NCI-H2227 (cell line): Measurements from ENCODE around the gene PGS1.
A peak's percentile ranks its signal among the peaks of the same experiment; 100 is the strongest.
"Not testable (repeated sequence)": the region's sequence is repeated elsewhere in the genome, so short reads cannot be mapped to it uniquely, and the experiment has no call there.

Source experiments
- DNase-seq: peaks from one replicate; lab custom pipeline; 2025; ENCODE audit not compliant: unreplicated experiment; lab: John Stamatoyannopoulos, UW

The PGS1 gene, protein sequence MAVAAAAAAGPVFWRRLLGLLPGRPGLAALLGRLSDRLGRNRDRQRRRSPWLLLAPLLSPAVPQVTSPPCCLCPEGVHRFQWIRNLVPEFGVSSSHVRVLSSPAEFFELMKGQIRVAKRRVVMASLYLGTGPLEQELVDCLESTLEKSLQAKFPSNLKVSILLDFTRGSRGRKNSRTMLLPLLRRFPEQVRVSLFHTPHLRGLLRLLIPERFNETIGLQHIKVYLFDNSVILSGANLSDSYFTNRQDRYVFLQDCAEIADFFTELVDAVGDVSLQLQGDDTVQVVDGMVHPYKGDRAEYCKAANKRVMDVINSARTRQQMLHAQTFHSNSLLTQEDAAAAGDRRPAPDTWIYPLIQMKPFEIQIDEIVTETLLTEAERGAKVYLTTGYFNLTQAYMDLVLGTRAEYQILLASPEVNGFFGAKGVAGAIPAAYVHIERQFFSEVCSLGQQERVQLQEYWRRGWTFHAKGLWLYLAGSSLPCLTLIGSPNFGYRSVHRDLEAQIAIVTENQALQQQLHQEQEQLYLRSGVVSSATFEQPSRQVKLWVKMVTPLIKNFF

DNA sequence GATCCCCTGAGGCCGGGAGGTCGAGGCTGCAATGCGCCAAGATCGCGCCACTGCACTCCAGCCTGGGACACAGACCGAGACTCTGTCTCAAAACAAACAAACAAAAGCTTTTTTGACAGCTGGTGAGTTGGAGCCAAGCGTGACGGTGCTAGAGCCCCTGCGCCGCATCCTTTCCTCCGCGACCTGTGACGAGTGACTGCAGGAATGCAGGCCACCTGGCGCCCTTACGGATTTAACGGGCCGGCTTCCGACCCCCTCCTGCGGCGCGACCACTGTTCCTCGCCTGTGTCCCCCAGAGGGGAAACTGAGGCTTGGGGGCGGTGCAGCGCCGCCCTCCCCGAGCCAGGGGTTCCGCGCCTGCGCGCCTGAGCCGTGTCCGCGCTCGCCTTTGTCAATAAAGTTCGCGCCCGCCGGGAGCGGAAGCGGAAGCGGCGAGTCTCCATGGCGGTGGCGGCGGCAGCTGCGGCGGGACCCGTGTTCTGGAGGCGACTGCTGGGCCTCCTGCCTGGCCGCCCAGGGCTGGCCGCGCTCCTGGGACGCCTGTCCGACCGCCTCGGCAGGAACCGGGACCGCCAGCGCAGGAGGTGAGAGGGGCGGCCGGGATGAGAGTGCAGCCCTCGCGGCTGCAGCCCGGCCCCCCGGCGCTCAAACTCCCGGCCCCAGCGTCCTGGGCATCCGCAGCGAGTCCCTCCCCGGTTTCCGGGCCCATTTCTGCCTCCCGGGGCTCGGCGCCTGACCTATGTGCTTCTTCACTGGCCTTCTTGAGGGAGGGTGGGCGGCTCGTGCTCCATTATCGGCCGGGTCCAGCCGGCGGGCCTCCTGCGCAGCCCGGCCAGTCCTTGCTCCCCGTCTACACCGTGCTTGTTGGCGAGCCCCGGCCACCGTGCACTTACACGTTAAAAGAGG lies at the start of gene PGS1:
PGS1 (plus strand) TSS at position 425 of the 906 bp plus-strand sequence; CDS start at position 442, 17 bp downstream.
- DNase-seq = peak; percentile 88

DNA sequence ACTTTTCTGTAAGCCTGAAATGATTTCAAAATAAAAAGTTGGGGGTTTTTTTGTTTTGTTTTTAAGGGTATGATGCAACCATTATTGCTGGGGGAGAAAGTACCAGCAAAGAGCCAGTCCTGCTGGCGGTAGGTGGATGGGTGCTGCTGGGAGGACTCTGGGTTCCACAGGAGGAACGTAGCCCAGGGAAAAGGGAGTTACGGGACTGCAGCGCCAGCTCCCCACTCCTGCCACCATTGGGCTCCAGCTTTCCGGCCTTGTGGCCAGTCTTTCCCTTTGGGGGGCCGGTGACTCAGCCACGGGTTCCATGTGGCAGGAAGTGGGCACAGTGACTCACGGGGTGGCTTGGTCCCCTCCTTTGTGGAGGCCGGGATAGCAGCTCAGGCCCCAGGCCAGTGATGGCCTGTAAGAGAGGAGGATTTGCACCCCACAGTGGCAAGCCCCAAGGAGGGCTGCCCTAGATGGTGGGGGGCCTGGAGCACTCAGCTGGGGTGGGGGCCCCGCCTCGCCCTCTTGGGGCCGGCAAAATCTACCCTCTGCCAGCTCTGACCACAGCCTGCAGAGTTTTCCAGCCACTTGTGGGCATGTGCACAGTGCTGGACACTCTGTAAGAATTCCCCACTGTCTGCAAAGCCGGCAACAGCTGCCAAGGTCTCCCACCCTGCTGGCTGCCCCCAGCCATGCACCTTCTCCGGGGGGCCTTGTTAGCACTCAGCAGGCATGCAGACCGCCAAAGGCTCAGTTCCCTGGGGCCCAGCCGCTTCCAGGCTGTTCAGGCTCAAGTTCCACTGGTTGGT lies 49.0 kb upstream of the PGS1 start:
- no peak for DNase-seq

DNA sequence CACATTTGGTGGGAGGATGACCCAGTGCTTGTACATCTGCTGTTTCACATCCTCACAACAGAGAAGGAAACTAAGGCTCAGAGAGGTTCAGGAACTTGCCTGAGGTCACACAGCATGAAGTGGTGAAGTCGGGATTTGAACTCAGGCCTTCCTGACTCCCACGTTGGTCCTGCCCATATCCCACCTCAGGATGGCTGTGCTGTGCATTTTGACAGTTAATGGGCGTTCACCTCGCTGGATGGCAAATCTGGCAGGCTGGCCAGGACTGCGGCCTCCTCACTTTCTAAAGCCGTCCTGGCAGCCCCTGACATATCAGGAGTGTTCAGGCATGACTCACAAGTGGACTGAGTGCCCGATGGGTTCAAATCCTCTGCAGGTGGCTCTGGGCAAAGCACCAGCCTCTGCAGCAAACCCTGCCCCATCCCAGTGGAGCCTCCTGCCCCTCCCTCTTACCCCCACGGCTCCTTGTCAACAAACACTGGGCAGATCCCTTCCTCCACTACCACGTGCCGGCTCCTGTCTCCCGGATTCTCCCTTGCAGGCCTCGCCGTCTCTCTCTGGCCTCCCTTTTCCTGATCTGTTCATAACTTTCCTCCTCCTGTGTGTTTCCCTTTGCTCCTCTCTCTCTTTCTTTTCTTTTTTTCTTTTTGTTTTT lies 47.8 kb upstream of the PGS1 start:
- DNase-seq = no peak

DNA sequence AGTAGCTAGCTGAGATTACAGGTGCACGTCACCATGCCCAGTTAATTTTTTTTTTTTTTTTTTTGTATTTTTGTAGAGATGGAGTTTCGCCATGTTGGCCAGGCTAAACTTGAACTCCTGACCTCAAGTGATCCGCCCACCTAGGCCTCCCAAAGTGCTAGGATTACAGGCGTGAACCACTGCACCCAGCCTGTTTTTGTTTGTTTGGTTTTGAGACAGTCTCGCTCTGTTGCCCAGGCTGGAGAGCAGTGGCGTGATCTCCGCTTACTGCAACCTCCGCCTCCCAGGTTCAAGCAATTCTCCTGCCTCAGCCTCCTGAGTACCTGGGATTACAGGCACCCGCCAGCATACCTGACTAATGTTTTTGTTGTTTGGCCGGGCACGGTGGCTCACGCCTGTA lies 47.1 kb upstream of the PGS1 start:
- DNase-seq = not testable (repeated sequence)

DNA sequence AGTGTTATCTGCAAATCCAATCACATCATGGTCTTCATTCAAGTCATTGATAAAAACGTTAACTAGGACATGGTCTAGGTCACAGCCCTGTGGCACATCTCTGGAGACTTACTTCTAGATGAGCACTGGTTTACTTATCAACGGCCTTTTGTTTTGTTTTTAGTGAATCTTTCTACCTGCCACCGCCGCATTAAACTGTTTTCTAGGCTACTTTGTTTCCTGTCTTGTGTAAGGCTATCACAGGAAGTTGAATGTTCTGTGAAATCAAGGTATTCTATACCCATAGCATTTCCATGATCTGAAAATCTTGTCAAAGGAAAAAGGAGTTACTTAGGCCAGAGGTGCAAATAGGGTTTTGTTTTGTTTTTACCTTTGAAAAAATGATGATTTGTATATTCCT lies 45.5 kb upstream of the PGS1 start:
- DNase-seq = no peak

DNA sequence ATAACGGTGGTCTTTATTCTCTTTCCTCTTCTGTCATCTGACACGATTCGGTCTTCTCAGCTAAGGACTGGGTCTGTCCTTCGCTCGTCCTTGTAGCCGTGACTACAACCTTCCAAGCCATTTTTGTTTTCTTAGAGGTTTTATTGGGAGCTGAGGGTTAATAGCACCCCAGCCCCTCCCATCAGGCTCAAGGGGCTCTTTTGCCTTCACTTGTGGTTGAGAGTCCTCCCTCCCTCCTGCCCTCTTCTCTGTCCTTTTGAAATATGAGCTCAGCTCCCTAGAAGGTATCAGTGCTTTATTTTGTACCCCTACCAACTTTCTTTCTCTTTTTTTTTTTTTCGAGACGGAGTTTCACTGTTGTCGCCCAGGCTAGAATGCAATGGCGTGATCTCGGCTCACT lies 43.2 kb upstream of the PGS1 start:
- no peak for DNase-seq

DNA sequence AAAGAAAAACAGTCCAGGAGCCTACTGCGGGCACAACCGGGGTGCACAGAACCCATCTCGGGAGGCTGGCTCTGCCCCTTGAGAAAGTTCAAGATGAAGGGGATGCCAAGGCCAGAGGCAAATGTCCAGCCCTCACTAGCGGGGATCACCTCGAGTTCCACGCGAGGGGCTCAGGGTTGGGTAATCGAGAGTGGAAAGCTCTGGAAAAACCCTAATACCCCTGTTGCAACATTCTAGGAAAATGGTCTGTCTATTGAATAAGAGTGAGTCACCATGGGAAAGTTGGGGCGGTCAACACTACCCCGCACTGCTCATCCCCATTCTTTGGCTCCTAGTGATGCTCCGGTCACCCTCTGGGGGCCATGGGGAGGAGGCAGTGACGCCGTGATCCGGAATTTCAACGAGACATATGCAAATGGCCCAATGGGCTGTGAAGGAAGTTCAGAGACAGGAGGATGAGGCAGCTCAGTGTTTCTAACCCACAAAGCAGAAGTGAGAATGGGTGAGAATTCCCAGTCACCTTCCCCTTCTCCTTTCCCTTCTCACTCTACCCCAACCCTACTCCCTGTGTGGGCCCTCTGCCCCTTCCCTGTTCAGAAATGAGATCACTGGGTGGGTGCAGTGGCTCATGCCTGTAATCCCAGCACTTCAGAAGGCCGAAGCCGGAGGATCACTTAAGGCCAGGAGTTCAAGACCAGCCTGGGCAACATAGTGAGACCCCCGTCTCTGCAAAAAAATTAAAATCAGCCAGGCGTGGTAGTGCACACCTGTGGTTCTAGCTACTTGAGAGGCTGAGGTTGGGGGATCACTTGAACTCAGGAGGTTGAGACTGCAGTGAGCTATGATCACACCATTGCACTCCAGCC lies 41.0 kb upstream of the PGS1 start:
- no peak for DNase-seq

DNA sequence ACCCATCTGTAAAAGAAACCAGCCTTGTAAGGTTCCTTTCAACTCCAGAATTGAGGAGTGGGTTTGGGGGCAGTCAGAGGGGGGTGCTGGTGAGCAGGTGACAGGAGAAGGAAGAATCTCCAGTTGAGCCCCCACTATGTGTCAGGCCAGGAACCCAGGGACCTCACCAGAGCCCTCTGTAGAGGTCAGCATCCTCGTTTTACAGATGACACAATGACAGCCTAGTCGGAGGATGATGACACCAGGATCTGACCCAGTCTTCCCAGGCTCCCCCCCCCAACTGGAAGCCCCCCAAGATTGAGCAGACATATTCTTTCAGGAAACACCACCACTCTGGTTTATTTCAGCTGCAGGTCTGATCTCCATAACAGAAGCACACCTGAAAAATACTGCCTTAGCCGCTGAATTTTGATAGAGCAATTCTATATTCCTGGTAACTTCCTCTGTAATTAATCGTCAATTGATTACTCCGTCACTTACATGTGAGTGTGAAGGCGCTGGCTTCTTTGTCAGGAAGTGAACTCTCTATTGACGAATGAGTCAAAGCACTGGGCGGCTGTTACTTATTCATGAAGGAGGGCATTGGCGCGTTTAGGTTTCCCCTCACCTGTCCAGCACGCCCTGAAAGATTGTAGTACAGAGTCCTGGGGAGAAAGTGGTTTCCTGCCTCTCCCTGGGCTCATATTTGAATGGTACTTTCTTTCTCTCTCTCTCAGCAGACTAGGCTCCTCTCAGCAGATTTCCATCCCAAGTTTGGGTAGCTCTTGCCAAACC lies 39.8 kb upstream of the PGS1 start:
- DNase-seq = no peak

DNA sequence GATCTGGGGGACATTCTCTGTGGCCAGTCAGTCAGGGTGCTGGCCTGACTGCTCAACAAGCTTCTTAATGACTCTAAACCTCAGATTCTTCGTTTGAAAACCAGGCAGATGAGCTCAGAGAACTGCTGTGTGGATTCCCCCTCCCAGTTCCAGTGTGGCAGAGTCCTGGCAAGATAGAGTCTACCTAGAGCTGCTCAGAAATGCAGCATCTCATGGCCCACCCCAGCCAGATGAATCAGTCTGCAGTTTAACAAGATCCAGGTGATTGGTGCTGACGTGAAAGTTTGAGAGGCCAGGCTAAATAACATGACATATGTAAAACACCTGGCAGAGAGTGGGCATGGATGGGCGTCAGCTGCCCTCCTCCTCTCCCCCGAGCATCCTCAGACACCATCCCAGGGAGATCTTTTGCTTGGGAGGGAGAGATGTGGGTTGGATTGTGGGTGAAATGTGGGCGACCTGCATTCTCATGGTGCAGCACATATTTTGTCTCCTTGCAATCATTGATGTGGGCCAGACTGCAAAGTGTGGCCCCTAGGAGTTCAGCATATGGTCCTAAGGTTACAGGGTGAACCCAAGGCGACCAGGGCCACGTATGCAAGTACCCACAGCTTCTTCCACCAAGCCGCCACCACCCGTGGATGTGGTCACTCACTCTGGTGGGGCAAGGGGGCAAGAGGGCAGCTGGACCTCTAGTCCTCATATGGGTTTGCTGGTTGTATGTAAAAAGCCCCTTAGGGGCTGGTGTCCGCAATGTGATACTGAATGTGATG lies 38.1 kb upstream of the PGS1 start:
- no peak for DNase-seq

DNA sequence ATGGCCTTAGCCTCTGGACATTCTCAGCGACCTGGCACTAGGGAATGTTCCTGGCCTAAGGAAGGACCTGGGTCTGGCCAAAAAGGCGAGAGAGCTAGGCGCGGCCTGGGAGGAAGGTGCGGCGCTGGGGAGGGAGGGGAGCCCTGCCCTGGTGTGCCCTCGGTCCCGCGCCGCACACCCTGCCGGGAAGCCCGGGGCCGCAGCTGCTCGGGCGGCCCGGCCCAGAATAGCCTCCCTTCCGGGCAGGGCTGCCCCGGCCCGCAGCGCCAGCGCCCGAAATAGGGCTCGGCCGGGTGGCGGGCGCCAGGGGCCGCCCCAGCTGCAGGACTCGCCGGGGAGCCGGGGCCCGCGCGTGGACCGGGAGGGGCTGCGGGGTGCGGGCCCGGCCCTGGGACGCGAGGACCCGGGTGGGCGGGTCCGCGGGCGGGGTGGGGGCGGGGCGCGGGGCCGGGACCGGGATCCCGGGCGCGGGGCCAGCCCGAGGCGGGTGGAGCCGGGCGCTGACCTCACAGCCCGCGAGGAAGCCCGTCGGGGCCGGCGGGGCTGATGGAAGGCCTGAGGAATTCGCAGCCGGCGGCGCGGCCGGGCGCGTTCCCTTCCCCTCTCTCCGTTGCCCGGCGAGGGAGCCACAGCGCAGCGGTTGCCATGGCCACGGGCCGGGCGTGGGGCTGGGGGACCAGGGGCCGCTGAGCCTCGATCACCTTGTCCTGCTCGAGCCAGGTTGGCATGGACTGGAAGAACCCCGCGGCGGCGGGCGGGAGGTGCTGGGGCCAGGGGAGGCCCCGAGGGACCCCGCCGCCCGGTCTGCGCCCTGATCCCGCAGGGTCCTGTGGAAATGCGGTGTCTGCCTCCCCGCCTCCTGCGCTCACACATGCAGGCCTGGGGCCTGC lies 36.6 kb upstream of the PGS1 start:
- peak; percentile 59 for DNase-seq

DNA sequence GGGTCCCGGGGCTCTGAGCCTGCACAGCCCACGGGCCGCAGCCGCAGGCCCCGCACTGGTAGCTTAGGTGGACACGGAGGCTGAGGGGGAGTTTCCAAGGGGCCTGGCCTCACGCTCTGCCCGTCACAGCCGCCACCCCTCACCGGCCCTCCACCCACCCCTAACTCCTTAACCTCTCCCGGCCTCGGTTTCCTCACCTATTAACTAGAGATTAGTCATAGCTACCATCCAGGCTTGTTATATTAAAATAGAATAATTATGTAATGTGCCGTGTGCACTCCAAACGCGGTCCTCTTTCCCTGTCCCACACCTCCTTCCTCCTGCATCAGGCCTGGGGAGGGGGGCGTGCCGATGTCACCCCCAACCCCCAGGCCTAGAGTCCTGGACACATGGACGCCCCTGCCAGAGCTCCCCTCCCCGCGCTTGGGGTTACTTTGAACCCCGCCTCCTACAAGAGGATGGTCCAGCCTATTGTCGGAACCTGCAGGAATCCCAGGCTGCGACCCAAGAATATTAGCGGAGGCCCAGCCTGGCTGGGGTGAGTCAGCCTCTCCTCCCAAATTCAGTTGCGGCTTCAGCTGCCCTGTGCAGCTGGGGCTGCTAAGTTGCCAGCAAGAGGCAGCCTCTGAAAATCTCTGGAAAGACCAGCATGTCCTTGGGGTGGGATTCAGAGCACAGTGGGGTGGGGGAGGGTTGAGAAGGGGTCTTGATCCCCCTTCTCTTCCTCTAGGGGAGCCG lies 35.8 kb upstream of the PGS1 start:
- DNase-seq = no peak

DNA sequence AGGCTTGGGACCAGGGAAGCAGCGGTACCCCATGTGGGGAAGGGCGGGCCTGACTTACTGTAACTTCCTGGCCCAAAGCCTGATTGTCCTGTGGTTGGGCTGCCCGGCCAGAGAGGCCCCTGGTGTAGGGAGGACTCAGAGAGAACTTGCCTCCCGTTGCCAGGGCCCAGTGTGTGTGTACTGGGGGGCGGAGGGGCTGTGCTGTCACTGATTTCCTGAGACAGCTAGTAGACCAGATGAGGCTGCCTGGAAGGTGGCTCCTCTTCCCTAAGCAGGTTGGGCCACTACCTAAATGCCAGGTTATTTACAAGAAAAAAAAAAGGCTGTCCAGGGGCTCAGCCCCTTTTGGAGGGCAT lies 35.3 kb upstream of the PGS1 start:
- no peak for DNase-seq

DNA sequence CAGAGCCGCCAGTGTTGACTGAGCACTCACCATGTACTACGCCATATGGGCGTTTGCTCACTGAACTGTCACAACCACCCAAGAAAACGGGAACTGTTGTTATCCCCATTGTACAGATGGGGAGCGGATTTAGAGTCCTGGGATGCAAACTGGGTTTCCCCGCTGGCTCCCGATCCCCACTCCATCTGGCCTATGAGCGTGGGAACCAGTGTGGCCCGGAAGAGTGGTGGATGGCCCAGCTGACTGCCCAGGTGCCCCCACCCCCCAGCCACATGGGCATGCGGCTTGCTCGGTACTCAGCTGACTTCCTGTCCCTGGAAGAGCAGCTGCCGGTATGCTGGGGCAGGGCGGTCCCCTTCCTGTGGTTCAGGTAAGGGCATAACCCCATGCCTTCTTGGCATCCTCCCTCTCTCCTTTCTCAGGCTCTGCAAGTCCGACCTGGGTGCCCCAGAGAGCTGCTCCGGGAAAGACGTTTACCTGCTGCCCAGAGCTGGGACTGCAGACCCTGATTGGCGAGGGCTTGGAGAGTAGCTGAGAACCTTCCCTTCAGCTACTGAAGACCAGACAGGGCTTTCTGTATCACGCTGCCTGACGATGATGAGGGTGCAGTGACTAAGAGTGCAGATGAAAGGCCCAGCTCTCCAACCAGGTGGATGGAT lies 34.8 kb upstream of the PGS1 start:
- no peak for DNase-seq

DNA sequence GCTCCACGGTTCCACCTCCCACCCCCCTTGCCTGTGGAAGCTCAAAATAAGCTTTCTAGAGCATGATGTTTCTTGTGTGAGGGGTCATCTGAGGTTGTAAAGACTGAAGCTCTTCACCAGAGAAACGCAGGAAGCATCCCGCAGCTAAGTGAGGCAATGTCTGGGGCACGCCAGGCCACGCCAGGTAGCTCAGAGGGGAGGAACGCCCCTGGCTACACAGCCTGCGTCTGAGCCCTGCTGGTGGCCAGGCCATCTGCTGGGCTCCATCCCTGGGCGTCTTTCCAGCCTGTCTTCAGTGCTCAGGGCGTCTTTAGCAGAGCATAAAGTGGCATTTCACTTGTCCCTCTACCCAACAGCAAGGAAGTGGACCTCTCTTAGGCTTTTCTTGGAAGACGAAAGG lies 33.8 kb upstream of the PGS1 start:
- no peak for DNase-seq

DNA sequence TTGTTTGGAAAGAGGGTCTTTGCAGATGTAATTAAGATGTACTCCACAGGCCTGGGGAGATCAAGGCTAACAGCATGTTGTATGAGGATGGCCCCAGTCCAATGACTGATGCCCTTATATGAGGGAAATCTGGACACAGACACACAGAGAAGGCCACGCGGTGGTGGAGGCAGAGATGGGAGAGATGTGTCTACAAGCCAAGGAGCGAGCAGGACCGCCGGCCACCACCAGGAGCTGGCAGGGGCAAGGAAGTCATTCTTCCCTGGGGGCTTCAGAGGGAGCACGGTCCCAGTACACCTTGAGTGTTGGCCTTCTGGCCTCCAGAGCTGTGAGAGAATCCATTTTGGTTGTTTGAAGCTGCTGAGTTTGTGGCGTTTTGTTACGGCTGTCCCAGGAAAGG lies 33.3 kb upstream of the PGS1 start:
- DNase-seq = no peak
